Activated T-cell treated with anti-CD3 and anti-CD28 coated beads for 1 hour (primary cell): Measurements from ENCODE around the gene DLG1.

ENCODE experiments used
- DNase-seq: peaks from one replicate; pipeline ENCODE4 v3.0.0-alpha.2; 2020; ENCODE audit warnings: low read depth

The DLG1 gene

DNA sequence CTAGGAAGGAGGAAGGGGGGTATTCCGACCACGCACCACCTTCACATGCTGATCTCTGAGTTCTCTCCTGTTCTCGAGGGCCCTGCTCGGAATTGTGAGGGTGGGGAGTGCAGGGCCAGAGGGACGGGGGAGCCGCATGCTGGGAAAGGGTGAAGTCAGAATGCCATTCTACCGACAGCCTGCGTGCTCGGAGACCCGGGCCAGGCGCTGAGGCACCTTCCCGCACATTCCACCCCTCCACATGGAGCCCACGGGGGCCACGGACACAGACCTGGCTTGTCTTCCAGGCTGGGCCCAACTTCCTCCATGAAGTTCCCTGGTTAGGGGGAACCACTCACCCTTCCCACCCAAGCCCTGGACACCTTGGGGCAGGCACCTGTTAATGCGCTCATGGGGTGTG is 301.1 kb downstream of the DLG1 start:
- no peak for DNase-seq

DNA sequence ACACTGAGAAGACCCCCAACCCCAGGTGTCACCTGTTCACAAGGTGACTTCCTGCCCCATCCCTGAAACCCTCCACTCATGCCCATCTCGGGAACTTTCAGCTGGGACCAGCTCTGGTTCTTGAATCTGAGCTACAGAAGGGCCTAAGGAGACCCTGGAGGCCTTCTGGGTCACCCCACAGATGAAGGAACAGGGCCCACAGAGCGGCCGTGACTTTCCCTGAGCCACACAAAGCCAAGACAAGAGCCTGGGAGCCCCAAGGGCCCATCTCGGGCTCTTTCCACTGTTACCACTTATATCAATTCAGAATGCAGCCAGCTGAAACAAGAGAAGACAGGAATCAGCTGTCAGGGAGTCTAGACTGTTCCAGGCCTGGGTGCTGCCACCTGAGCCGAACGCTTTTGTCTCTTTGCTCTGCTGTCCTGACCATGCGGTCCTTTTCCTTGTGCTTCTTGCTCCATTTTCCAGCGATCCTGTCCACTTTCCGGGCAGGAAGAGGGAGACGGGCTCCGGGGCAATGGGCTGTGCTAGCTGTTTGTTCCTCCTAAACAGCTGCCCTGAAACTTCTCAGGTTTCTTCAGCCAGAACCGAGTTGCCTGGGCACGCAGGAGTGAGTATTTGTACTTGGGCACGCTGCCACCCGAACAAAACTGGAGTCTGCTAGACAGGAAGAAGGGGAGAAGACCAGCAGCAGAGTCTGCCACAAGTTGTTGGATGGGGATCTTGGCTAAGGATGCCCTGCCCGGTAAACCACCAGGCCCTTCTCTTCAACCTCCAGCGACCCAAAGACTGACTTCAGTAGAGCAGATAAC is 301.8 kb downstream of the DLG1 start:
- DNase-seq, result no peak

DNA sequence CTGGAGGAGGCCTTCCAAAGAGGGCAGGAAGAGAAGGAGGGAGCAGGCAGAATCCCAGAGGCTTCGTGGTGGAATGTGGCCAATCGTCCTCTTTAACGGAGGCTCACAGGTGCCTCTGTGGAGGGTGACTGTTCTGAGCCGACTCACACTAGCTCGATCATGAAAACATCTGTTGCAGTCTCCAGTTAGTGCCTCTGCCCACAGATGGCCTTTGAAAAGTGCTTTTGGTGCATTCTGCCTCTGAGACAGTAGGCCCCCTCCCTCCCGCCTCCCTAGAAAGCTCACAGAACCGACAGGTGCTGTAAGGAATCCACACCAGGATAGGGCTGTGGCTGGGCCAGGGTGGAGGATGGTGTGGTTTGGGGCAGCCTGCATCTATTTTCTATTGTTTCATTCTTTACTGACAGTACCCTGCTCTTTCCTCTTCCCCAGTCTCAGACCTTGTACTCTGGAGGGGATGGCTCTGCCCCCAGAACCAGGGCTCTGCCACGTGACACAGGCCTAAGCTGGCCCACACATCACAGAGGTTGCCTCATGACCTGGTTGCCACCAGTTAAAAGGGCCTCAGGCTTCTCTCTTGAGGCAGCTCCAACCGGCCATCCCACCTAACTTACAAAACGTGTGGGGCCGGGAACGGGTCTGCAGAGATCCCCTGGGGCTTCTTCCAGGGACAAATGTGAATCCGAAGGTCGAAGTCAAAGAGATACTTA is 302.6 kb downstream of the DLG1 start:
- DNase-seq, result no peak

DNA sequence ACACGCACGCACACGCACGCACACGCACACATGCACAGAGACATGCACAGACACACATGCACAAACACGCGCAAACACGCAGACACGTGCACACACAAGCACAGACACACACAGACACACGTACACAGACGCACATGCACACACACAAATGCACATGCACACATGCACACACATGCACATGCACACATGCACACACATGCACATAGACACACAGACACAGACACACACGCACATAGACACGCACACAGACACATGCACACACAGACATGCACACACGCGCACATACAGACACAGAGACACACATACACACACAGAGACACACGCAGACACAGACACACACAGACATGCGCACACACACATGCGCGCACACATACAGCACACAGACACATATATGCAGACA is 303.4 kb downstream of the DLG1 start:
- no peak for DNase-seq

DNA sequence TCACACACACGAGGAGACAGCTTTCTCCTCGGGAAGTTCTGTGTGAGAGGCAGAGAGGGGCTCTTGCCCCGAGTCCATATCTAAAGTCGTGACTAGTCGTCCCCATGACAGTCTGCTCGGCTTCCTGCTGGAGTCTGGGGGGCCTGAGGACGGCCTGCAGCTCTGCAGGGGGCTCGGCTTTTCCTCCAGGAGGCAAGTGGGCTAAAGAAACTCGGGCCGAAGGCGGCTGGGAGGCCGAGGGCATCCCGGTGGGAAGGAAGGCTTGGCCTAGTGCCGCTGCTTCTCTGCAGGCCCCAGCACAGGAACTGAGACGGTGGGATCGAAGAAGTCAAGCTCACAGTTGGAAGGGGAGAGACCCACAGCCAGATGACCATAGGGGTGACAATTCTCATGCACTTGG is 304.4 kb downstream of the DLG1 start:
- DNase-seq, result no peak
